GM21390 (cell line): ENCODE results near the gene RIMS4.

ENCODE experiments used
- ATAC-seq: cut with Tn5 transposase; IDR thresholded peaks from one replicate; pipeline ENCODE4 v1.9.1; 2021; ENCODE audit not compliant: unreplicated experiment

The RIMS4 gene

GRCh38 chr20:44796758-44797457, 13.4 kb downstream of the RIMS4 start:
- ATAC-seq = no peak

- ATAC-seq = no peak
Measured at GRCh38 chr20:44796311-44796710, 14.0 kb downstream of the RIMS4 start.

GRCh38 chr20:44795836-44796235, 14.5 kb downstream of the RIMS4 start:
- ATAC-seq = no peak

GRCh38 chr20:44792796-44793195, 17.6 kb downstream of the RIMS4 start:
- no peak for ATAC-seq

GRCh38 chr20:44790638-44791393, 19.5 kb downstream of the RIMS4 start:
- no peak for ATAC-seq

- ATAC-seq = no peak
Measured at GRCh38 chr20:44788706-44789456, 21.5 kb downstream of the RIMS4 start.

GRCh38 chr20:44787299-44787698, 23.0 kb downstream of the RIMS4 start:
- ATAC-seq = no peak

GRCh38 chr20:44785768-44786167, 24.6 kb downstream of the RIMS4 start:
- no peak for ATAC-seq

GRCh38 chr20:44784688-44785087, 25.7 kb downstream of the RIMS4 start:
- no peak for ATAC-seq

- ATAC-seq = no peak
Measured at GRCh38 chr20:44781791-44782190, 28.6 kb downstream of the RIMS4 start.

- ATAC-seq = no peak
Measured at GRCh38 chr20:44781118-44781517, 29.2 kb downstream of the RIMS4 start.

GRCh38 chr20:44780226-44780625, 30.1 kb downstream of the RIMS4 start:
- no peak for ATAC-seq

- no peak for ATAC-seq
Measured at GRCh38 chr20:44776980-44777379, 33.4 kb downstream of the RIMS4 start.

GRCh38 chr20:44773070-44773829, 37.1 kb downstream of the RIMS4 start:
- no peak for ATAC-seq

GRCh38 chr20:44772636-44773035, 37.7 kb downstream of the RIMS4 start:
- no peak for ATAC-seq

GRCh38 chr20:44771172-44771535, 39.2 kb downstream of the RIMS4 start:
- no peak for ATAC-seq

- no peak for ATAC-seq
Measured at GRCh38 chr20:44770484-44771171, 39.7 kb downstream of the RIMS4 start.

GRCh38 chr20:44769481-44769863, 40.9 kb downstream of the RIMS4 start:
- no peak for ATAC-seq

- ATAC-seq = no peak
Measured at GRCh38 chr20:44768854-44769480, 41.4 kb downstream of the RIMS4 start.

- no peak for ATAC-seq
Measured at GRCh38 chr20:44768256-44768655, 42.1 kb downstream of the RIMS4 start.
